Islet precursor cell (in vitro differentiated cells): ENCODE data around the gene GRAMD2A.

ENCODE experiments used
- DNase-seq: peaks from one replicate; pipeline ENCODE4 v3.0.0-alpha.2; 2018

Gene GRAMD2A

DNA sequence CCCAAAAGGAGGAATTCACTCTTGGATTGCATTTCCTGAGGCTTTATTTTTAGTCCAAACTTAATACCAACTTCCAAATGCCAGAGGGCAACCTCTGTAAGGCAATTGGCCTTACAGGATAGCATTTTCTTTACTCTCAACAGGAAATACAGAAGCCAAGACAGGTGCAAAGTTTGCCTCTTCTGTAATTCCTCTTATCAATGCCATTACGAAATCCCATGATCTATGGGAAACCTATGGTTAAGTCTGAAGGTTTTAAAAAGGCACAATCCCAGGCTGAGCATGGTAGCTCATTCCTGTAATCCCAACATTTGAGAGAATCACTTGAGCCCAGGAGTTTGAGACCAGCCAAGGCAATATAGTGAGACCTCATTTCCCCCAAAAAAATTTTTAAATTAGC is 18.5 kb upstream of the GRAMD2A start:
- DNase-seq: no peak

DNA sequence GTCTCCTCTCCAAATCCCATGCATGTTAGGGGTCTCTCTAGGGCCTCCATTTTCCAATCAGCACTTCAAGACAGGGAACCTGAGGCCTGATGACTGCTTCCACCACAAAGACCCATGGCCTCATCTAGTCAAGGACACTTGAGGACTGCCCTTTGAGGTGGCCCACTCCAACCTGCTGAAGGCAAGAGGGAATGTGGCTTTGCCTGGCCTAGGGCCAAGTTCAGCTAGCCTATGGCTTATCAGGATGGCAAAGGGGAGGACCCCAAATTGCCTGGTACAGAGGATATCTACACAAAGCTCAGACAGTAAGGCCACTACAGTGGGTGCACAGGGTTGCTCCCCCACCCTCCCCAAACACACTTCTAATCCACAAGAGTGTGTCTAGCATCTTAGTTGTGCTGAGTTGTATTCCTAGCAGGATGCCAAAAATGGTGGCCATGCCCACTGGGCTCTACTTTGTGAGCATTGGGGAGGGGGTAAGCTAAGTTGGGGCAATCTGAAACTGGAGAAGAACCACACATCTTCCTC is 10.0 kb upstream of the GRAMD2A start:
- DNase-seq: peak; percentile 22

DNA sequence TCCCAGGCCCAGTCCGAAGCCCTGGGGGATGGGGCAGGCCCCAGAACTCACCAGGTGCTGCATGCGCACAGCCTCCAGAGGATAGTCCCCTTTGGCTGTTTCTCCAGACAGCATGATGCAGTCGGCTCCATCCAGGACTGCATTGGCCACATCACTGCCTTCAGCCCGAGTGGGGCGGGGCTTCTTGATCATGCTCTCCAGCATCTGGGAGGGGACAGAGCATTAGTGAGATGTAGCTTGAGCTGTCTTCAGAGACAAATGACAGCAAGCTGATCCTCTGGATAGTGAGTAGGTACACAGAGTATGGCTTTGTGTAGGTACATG is 9.1 kb upstream of the GRAMD2A start:
- DNase-seq: peak; percentile 58

DNA sequence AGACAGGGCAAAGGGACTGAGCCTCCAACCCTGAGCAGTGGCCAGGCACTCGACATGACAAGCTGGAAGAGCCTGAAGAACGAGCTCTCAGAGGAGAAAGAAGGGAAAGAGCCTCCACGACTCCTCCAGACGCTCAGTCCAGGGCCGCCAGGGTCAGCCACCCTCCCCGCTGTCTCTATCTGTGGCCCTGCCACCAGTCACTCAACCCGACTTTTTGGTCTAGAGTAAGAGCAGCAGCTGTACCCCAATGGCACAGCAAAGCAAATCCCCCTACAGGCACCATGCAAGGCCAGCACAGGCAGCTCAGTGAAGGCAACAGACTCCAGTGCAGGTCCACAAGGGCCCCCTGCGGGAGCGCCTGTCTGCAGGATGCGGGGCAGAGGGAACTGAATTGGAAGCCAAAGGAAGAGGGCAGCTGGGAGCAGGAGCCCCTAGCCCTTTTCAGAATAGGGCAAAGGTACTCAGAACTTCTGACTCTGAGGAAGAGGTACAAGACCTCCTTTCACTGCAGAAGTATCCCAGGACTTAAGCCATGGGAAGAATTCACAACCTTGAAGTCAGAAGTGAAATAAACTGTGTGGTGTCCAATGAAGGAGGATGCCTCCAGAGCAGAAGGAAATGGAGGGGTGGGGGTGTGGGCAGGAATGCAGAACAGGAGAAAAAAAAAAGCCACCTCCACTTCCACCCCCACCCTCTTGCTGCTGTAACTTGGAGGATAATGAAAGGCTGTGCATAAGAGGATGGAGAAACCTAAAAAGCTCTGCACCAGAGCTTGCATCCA is 8.5 kb upstream of the GRAMD2A start:
- peak; percentile 39 for DNase-seq

DNA sequence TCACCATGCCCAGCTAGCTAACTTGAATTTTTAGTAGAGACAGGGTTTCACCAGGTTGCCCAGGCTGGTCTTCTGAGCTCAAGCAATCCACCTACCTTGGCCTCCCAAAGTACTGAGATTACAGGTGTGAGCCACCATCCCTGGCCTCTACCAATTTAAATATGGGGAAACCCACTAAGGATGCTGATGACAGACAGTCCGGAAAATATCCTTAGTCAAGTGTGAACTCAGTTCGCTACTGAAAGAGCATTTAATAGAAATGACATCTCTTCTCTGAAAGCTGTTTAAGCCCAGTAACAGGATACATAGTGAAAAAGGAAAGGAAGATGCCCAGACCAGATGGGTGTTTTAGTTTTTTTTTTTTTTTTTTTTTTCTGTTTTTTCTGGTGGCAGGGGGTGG is 7.7 kb upstream of the GRAMD2A start:
- DNase-seq: peak; percentile 22

DNA sequence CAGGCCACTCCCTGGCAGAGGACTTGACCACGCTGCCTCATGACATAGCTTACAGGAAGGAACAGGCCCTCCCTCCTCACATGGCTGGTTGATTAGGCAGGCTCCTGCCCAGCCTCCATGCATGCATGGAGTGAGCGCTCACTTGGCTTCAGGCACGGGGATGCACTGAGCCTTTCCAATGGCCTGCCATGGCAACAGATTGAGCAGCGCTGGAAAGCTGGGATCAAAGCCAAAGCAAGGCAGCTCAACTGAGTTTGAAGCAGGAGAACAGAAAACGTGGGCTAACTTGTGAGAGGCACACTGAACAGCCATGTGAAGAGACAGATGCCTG is 5.9 kb upstream of the GRAMD2A start:
- DNase-seq: peak; percentile 49

DNA sequence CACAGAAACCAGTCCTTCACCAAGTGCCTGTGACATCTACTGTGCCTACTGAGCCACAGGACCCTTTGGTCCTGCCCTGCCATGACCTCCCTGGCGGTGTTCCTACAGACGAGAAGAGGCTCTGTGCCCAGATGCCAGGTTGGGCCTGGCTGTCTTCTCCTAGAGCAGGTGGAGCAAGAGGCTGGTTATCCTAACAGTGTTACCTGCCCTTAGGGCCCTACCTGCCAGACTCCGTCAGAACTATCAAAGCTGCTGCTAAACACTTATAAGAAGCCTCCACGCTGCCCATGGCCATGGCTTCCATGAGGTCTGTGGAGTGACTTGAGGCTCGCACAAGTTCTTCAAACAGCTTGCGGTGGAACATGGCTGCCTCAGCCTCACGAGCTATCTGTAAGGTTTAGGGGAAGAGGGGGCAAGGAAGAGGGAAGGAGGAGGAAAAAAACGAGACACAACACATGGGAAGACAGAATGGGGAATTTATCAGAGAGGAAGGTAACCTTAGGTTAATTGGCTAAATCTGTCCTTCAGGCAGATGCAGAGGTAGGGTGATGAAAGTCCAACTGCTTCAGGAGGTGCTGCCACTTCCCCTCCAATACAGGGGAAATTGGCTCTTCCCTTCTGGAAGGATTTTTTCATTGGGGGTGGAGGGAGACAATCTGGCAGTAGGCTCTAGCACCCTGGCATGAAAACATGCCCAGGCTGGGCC is 5.4 kb upstream of the GRAMD2A start:
- DNase-seq: peak; percentile 39

DNA sequence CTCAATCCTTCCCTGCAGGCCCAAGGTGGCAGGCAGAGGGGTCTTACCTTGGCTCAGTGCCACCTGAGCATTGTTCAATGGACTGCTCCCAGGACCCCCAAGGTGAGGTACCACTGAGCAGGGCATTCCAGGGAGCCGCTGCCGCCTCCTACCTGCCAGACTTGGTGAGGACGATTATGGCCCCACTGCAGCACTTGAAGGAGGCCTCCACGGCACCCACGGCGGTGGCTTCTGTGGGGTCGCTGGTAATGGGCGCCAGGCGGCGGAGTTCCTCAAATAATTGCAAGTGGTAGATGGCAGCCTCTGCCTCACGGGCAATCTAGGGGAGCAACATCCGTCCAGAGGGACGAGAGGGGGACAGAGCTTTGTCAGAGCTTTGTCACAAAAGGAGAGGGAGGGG is 4.7 kb upstream of the GRAMD2A start:
- peak; percentile 42 for DNase-seq

DNA sequence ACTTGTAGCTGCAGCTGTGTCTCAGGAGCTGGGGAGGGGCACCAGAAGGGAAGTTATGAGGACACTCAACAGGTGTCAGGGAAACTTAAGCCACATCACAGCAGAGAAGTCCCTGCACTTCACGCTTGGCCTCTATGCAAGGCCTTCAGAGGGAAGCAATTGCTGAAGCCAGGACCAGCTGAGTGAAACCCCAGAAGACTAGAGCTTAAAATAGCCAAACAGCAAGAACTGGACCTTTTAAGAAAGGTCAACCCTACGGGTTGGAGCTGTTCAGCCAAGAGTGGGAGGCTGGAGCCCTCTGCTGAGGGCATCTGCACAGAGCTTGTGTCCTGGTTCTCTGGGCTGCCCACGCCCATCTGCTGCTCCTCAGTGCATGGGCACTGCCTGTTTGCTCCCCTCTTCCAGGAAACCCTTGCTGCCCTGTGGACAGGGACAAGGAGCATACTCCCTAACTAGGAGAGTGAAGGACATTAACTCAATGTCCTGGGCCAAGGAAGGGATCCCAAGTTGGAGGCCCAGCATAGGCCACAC is 3.9 kb upstream of the GRAMD2A start:
- peak; percentile 38 for DNase-seq

DNA sequence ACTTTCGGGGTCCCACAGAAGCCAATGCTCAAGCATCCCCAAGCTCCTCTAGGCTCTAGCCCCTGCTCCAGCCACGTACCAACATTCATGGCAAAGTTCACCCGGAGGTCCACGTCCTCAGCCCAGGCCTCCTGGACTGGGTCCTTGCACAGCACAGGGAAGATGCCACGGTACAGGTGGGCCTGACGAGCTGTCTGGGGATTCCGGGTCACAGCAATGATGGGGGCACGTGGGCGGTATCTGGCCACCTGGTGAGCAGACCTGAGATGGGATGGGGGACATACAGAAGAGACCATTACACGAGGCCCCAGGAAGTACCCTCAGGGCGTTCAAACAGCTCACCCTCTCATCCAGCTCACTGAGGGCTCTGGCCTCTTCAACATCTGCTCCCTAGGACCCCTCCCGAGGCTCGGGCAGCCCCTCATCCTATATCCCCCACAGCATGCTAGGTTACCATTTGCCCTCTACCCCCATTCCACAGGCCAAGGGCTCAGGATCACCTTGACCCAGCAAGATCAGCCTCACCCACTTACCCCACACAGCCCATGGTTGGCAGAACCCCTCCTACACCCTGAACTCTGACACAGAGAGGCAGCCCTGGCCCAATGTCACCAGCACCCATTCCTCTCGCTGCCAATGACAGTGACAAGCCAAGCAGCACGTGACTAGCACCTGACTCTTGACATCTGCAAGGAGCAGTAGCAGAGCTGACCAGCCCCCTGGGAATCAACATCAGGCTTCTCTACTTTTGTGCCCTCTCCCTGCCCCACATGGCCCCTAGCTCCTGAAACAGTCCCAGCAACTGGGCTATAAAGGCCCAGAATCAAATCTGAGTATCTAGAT is 3.0 kb upstream of the GRAMD2A start:
- DNase-seq: peak; percentile 51

DNA sequence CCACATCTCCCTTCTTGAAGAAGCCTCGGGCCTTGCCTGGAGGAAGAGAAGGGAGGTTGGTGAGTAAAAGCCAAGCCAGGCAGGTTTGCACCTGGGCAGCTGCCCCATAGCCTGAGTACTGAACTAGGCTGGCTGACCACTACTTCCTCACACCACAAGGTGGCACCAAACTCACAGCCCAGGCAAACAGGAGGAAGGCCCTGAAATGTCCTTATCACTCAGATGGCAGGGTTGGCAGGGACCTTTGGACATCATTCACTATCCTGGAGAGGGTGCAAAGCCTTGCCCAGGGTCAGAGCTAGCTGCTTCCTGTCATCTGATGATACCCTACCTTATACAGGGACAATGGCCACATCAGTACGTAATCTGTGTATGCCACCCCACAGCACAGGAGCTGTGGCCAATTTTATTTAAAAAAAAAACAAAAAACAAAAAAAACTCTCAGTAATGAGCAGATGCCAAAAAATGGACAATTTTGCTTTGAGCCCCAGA is 2.2 kb upstream of the GRAMD2A start:
- peak; percentile 90 for DNase-seq

DNA sequence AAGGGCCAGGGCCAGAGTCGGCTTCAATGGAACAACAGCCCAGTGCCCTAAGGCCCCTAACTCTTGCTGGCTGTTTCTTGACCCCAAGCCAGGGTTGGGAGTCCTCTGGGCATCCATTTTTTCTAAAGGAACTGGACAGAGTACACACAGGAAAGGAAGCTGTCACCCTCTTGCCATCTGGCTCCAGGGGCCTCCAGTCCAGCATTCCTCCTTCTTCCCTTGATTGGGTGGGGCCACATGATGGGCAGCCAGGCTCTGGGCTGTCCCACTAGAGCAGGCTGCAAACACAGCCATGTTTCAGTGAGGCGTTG is 1.6 kb upstream of the GRAMD2A start:
- peak; percentile 37 for DNase-seq

DNA sequence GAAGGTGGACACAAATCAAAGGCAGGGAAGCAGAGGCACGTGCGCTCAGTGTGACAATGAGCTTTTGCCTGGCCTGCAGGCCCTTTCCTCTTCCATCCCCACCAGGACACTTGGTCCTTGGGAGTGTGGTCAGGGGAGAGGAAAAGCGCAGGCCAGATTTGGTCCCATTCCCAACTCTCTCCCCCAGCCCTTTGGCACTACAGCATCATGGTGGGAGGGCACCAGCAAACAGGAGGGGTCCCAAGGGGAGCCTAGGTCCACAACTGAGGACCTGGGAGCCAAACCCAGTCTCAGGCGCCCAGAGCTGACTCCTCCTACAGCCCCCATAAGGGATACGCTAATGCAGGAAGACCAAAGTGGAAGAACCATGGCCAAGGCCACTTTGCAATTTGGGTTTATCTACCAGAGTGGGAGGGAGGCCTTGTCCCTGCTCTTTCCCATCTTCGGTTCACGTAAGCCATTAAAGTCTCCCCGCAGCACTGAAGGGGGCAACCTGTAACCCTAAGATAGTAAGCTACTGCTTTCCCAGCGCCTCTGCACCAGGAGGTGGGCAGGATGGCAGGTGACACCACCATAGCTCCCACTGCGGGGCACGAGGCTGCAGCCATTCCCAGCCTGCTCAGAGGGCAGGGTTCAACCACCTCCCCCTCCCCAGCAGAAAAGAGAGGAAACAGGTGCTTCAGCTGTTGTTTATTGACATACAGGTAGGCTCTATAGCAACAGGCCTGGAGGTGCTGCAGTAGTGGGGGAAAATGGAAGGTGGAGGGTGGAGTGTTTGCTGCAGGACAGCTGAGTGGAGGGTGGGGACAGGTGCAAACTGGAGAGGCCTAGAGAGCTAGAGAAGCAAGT is 993 bp upstream of the GRAMD2A start:
- DNase-seq: peak; percentile 53

DNA sequence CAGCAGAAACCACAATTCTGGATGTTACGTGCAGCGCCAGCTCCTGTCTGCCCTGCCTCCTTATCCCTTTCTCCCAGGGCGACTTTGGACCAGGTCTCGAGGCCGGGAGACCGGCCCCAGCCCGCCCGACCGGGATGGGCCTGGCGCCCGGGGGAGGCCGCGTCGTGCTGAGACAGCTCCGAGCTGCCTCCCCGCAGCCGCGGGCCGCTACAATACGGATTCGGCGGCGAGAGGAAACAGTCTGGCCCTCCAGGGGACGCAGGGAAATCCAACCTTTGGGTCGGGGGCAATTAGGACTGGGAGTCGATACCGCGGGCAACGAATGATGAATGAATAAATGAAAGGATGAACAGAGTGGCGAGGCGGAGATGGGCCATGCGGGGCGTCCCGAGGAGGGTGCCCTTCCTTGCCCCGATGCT is 537 bp downstream of the GRAMD2A start:
- peak; percentile 62 for DNase-seq

DNA sequence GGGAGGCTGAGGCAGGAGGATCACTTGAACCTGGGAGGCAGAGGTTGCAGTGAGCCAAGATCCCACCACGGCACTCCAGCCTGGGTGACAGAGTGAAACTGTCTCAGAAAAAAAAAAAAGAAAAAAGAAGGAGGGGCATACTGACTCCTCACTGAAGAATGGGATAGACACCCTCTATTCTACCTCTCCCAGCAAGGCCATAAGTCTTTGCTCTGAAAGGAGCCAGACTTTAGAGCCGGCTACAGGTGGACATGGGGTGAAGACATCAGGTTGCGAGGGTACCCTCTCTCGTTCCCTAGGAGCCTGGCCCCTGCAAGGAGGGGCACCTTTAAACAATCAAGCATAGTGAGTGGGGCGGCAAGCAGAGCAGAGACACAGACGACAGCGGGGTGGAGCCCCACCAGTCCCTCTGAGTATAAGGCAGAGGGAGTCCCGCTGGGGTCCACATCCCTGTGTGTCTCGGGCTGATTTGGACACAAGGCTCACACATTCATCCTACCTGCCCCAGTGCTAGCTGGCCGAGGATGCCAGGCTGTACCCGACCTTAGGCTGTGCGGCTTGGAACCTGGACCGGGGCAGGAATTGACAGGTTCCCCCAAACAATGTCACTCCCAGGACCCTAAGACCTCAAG is 1.1 kb downstream of the GRAMD2A start:
- DNase-seq: peak; percentile 60

DNA sequence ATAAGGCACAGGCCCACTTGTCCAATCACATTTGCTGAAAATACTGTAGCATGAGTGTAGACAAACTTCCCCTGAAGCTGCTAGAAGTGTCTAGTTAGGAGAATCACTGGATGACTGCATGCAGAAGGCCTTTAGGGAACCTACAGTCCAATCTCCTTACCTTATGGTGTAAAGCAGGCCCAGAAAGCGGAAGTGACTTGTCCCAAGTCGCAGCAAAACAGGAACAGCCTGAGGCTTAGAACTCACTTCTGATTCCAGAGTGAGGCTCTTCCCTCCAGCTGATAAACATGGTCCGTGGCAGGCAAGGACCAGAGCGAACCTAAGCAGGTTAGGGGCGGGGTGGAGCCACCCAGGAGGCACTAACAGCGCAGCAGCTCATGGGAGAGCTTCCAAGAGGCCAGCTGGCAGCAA is 2.5 kb downstream of the GRAMD2A start:
- peak; percentile 90 for DNase-seq

DNA sequence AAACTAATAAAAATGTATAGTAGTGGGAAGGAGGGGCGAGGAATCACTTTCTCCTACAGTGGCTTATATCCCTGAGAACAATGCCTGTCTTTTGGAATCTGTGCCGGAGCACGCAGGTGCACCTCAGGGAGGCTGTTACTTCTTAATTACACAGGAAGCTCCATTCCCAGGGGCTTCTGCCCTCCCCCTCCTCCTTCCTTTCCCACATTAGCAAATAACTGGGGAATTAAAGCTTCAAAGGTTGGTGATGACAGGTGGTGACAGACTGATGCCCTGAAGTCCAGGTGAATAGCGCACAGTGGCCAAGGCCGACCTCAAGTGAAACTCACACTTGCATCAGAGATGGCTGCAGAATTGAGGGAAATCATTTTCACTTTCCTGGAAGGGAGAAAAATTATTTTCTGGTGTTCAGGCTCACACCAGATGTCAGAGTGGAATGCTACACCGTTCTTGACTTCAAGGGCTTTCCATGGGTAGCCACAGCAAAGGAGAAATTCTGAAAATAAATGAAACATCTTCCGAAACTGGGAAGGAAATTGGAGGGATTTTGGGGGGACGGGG is 3.7 kb downstream of the GRAMD2A start:
- peak; percentile 49 for DNase-seq

DNA sequence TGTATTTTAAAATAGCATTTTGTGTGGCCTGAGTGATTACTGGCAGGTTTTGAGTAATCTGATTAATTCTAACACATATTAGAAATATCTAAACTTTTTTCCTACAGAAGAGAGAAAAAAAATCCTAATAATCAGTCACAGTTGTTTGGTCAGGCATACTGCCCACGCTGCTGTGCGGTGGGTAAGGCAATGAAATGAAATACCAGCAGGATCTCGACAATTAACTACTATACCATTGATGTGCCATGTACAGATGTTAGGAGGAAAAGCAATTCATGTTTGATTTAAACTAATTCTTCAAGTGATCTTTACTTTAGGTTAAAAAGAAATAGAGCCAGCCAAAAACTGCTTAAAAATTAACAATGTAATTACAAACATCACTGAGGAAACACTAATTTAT is 5.2 kb downstream of the GRAMD2A start:
- peak; percentile 3 for DNase-seq

DNA sequence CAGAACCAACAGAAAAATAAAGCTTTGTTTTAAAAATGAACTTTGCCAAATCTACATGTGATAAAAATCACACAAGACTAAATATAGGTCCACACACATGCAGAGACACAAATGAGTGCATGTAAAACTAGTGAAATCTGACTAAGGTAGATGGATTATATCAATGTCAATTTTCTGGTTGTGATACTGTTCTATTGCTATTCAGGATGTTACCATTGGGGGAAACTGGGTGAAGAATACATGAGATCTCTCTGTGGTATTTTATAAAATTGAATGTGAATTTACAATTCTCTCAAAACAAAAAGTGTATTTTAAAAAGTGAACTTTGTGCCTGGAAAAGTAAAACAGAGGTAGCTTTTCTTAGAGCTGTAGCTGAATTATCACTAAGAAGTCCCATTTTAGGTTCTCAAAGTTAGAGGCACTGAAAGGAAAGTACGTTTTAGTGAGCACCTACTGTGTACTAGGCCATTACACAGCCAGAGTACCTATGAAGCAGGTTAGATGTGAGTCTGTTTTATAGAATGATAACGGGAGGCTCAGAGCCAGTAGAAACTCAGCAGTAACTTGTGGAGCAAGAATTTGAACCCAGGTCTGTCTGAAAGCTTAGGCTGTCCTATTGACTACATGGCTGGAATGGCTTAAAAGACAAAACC is 8.2 kb downstream of the GRAMD2A start:
- DNase-seq: peak; percentile 5

DNA sequence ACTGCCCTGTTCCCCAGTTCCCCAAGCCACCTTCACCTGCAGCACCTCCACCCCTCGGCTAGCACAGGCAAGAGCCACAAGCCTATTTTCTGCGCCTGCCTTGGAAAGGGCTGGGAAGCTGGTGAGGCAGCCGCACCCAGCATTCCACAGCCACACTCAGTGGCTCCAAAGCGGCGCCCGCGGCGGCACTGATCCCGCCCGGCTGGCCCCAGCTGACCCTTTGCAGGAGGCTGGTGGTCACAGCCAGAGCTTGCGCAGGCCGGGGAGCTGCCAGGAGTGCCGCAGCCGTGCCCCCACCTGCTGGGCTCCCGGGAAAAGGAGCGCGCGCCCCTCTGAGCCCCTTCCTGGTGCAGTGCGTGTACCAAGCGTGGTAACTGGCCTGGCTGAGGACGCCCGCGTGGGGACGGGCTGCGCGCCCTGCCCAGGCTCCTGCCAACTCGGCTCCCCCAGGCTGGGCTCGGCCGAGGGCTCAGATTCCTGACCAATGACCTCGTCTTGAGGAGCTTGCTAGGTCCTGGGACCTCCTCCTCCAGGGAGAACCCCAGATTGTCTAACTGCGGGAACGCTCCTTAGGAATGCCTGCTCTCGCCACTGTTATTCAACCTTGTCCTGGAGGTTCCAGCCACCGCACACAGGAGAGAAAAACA is 13.3 kb downstream of the GRAMD2A start:
- peak; percentile 95 for DNase-seq
